Measurements from ENCODE around the gene SFMBT1.

- no peak for TF ChIP-seq CTCF (IDR thresholded peaks at IDR 0.05; ENCODE audit: low read depth, low read length, poor library complexity, severe bottlenecking)
- TF ChIP-seq EZH2phosphoT487 (IDR thresholded peaks at IDR 0.05; ENCODE audit: borderline replicate concordance, low read length) = no peak
Measured at GRCh38 chr3:52870471-52870870, 175.4 kb downstream of the SFMBT1 start.
